ENCODE measurements around the gene TSPAN9. TPM values are rescaled to one million over a fixed set of nuclear protein-coding genes. Genes with fewer than 3 reads are reported as not detected.

TSPAN9 gene
- total RNA-seq, 2 experiments from 2014 or later = 0.07 TPM; not detected in 1

- no peak overlapping the region for H3K27ac Mint-ChIP-seq
- H3K27me3 Mint-ChIP-seq = peaks cover 38% of the 10 kb centered on the region
- ATAC-seq (no peak), DNase-seq (no peak)
- H3K4me3 Mint-ChIP-seq = no peak overlapping the region
- H3K4me1 Mint-ChIP-seq (ENCODE audit: low read depth) = peaks cover 18% of the 10 kb centered on the region
- intact Hi-C loops (cut with micrococcal nuclease) = no loop called here
- POLR2A ChIA-PET = no interaction called here
- no peaks in the 10 kb centered on the region for H3K36me3 Mint-ChIP-seq (ENCODE audit: low read depth)
- TF ChIP-seq, protein P1, sequence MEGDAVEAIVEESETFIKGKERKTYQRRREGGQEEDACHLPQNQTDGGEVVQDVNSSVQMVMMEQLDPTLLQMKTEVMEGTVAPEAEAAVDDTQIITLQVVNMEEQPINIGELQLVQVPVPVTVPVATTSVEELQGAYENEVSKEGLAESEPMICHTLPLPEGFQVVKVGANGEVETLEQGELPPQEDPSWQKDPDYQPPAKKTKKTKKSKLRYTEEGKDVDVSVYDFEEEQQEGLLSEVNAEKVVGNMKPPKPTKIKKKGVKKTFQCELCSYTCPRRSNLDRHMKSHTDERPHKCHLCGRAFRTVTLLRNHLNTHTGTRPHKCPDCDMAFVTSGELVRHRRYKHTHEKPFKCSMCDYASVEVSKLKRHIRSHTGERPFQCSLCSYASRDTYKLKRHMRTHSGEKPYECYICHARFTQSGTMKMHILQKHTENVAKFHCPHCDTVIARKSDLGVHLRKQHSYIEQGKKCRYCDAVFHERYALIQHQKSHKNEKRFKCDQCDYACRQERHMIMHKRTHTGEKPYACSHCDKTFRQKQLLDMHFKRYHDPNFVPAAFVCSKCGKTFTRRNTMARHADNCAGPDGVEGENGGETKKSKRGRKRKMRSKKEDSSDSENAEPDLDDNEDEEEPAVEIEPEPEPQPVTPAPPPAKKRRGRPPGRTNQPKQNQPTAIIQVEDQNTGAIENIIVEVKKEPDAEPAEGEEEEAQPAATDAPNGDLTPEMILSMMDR (IDR thresholded peaks at IDR 0.05) = no peak
- peaks cover 3% of the 10 kb centered on the region for H3K9me3 Mint-ChIP-seq
- CTCF ChIA-PET = interaction anchor here (1.0 to 5.0 kb wide), 2 partner anchors 36 to 144 kb away, joined by 3 to 71 read pairs; no protein-coding TSS in a partner anchor
Measured at GRCh38 chr12:3132636-3133404, 55.6 kb downstream of the TSPAN9 start.

- H3K27ac Mint-ChIP-seq = no peak overlapping the region
- DNase-seq (no peak), ATAC-seq (no peak)
- peaks cover 35% of the 10 kb centered on the region for H3K27me3 Mint-ChIP-seq
- ChIA-PET POLR2A (no interaction called here), CTCF (interaction anchor here (5.0 kb wide), 1 partner anchor 143 kb away, joined by 71 read pairs; no protein-coding TSS in a partner anchor)
- H3K36me3 Mint-ChIP-seq (ENCODE audit: low read depth) = no peaks in the 10 kb centered on the region
- intact Hi-C loops (cut with micrococcal nuclease) = no loop called here
- TF ChIP-seq, protein P1 (IDR thresholded peaks at IDR 0.05) = no peak
- H3K9me3 Mint-ChIP-seq = peaks cover 3% of the 10 kb centered on the region
- H3K4me3 Mint-ChIP-seq = no peak overlapping the region
- peaks cover 18% of the 10 kb centered on the region for H3K4me1 Mint-ChIP-seq (ENCODE audit: low read depth)
Measured at GRCh38 chr12:3133405-3133783, 56.2 kb downstream of the TSPAN9 start.

DNA sequence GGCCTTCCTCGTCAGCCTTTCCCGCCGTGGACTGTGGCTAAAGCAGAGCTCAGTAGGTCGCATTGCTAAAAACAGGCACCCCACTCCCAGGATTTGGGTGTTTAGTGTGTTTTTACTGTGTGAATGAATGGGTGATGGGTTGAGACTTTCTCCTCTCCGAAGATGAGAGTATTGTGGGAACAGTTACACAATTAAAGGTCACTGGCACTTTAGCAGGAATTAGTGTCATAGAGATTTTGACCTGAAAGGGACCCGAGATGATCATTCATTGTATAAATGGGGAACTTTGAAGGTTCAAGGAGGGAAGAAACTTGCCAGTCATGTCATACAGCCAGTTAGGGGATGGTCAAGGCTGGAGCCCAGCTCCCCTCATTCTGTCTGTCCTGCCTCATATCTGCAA is 56.9 kb downstream of the TSPAN9 start:
- CTCF ChIA-PET = interaction anchor here (0.8 to 5.0 kb wide), 3 partner anchors 62 to 166 kb away, joined by 3 to 71 read pairs (median 4); no protein-coding TSS in a partner anchor
- Mint-ChIP-seq H3K27me3 (peaks cover 31% of the 10 kb centered on the region), H3K27ac (no peak overlapping the region), H3K4me3 (no peak overlapping the region), H3K9me3 (peaks cover under 1% of the 10 kb centered on the region), H3K36me3 (ENCODE audit: low read depth) (no peaks in the 10 kb centered on the region), H3K4me1 (ENCODE audit: low read depth) (peaks cover 16% of the 10 kb centered on the region)
- ATAC-seq (no peak), DNase-seq (no peak)
- POLR2A ChIA-PET = no interaction called here
- intact Hi-C loops (cut with micrococcal nuclease) = loop anchor here (2.0 kb wide), 1 partner anchor 69 kb away; no protein-coding TSS in a partner anchor
- TF ChIP-seq, protein P1 (IDR thresholded peaks at IDR 0.05) = no peak

- TF ChIP-seq, protein P1 (IDR thresholded peaks at IDR 0.05) = no peak
- ATAC-seq (no peak), DNase-seq (no peak)
- no peaks in the 10 kb centered on the region for H3K9me3 Mint-ChIP-seq
- ChIA-PET POLR2A (no interaction called here), CTCF (interaction anchor here (0.6 to 5.0 kb wide), 11 partner anchors 11 to 166 kb away, joined by 3 to 71 read pairs (median 4); no protein-coding TSS in a partner anchor)
- H3K4me1 Mint-ChIP-seq (ENCODE audit: low read depth) = peaks cover 11% of the 10 kb centered on the region
- H3K27me3 Mint-ChIP-seq = peaks cover 28% of the 10 kb centered on the region
- H3K36me3 Mint-ChIP-seq (ENCODE audit: low read depth) = no peaks in the 10 kb centered on the region
- H3K4me3 Mint-ChIP-seq = no peak overlapping the region
- intact Hi-C loops (cut with micrococcal nuclease) = loop anchor here (1.0 to 2.0 kb wide), 2 partner anchors 68 to 141 kb away; no protein-coding TSS in a partner anchor
- H3K27ac Mint-ChIP-seq = no peak overlapping the region
Measured at GRCh38 chr12:3134526-3135135, 57.5 kb downstream of the TSPAN9 start.
